ENCODE measurements around the gene BPIFB6.

BPIFB6 gene

DNA sequence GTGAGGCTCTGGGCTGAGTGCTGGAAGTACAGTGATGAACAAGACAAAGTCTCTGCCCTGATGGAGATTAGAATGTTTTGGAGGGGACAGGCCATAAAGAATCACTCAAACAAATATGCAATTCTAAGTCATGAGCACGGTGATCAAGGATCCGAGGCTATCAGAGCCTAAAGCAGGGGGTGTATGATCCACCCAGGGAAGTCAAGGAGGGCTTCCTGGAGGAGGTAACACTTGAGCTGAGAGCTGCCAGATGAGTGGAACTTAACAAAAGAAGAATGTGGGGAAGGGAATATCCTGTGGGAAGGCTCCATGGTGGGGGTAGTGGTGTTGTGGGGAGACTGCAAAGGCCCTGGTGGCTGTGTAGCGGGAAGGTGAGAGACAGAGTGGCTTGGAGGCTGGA is 60.2 kb downstream of the BPIFB6 start:
- H3K27me3 ChIP-seq (ENCODE audit: control insufficient read depth, insufficient read depth, low read length, poor library complexity, severe bottlenecking), result no peaks in the 10 kb centered on the region
- H3K27ac ChIP-seq (ENCODE audit: insufficient read depth, low read depth, low read length, poor library complexity, severe bottlenecking), result no peak overlapping the region
- no peaks in the 10 kb centered on the region for H3K4me1 ChIP-seq (ENCODE audit: control insufficient read depth, insufficient read depth, low read length)
- 88 to 91% methylated on average over 3 of the region's 3 CpGs for WGBS, 2 experiments
- H3K9me3 ChIP-seq (ENCODE audit: control insufficient read depth, low read length), result no peaks in the 10 kb centered on the region
- H3K4me3 ChIP-seq (ENCODE audit: insufficient read depth, low read depth, low read length), result no peak overlapping the region
- H3K36me3 ChIP-seq (ENCODE audit: control insufficient read depth, insufficient read depth, low read length), result no peaks in the 10 kb centered on the region

DNA sequence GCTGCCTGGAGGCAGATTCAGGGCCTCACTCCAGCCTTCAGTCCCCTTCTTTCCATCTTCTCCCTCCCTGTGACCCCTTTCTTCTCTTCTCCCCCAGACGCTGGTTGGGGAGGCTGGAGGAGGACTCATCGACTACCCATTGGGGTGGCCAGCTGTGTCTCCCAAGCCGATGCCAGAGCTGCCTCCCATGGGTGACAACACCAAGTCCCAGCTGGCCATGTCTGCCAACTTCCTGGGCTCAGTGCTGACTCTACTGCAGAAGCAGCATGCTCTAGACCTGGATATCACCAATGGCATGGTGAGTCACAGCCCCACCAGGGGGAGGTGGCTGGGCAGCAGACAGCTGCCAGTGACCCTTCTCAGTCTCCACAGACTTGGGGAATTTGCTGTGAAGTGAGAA is 60.9 kb downstream of the BPIFB6 start:
- no peaks in the 10 kb centered on the region for H3K27me3 ChIP-seq (ENCODE audit: control insufficient read depth, insufficient read depth, low read length, poor library complexity, severe bottlenecking)
- H3K4me1 ChIP-seq (ENCODE audit: control insufficient read depth, insufficient read depth, low read length), result no peaks in the 10 kb centered on the region
- no peaks in the 10 kb centered on the region for H3K36me3 ChIP-seq (ENCODE audit: control insufficient read depth, insufficient read depth, low read length)
- H3K4me3 ChIP-seq (ENCODE audit: insufficient read depth, low read depth, low read length), result no peak overlapping the region
- H3K27ac ChIP-seq (ENCODE audit: insufficient read depth, low read depth, low read length, poor library complexity, severe bottlenecking), result no peak overlapping the region
- 95 to 96% methylated on average over 3 of the region's 3 CpGs for WGBS, 2 experiments
- H3K9me3 ChIP-seq (ENCODE audit: control insufficient read depth, low read length), result no peaks in the 10 kb centered on the region

DNA sequence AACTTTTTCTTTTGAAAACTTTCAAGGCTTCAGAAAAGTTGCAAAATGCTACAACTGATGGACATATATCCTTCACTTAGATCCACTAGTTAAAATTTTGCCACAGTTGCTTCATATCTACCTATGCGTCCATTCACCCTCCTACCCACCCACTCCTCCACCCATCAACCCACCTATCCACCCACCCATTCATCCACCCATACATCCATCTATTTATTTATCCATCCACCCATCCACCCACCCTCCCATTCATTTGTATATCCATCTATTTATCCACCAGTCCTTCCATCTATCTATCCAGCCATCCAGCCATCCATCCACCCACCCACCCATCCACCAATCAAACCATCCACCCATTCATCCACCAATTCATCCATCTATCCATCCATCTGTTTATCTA is 61.6 kb downstream of the BPIFB6 start:
- no peaks in the 10 kb centered on the region for H3K36me3 ChIP-seq (ENCODE audit: control insufficient read depth, insufficient read depth, low read length)
- no peak overlapping the region for H3K4me3 ChIP-seq (ENCODE audit: insufficient read depth, low read depth, low read length)
- WGBS, 2 experiments, result 85 to 89% methylated on average over 1 of the region's 1 CpG
- H3K4me1 ChIP-seq (ENCODE audit: control insufficient read depth, insufficient read depth, low read length), result no peaks in the 10 kb centered on the region
- no peak overlapping the region for H3K27ac ChIP-seq (ENCODE audit: insufficient read depth, low read depth, low read length, poor library complexity, severe bottlenecking)
- no peaks in the 10 kb centered on the region for H3K27me3 ChIP-seq (ENCODE audit: control insufficient read depth, insufficient read depth, low read length, poor library complexity, severe bottlenecking)
- no peaks in the 10 kb centered on the region for H3K9me3 ChIP-seq (ENCODE audit: control insufficient read depth, low read length)

DNA sequence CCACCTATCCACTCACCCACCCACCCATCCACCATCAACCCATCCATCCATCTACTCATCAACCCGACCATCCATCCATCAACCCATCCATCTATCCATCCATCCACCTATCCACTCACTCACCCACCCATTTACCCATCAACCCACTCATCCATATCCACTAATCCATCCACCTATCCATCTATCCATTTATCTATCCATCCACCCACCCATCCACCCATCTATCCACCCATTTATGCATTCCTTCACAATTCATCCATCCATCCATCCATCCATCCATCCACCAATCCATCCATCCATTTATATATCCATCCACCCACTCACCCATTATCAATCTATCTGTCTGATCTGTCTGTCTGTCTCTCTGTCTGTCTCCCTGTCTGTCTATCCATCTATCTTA is 62.1 kb downstream of the BPIFB6 start:
- 61 to 63% methylated on average over 1 of the region's 1 CpG for WGBS, 2 experiments
- H3K36me3 ChIP-seq (ENCODE audit: control insufficient read depth, insufficient read depth, low read length), result no peaks in the 10 kb centered on the region
- no peaks in the 10 kb centered on the region for H3K27me3 ChIP-seq (ENCODE audit: control insufficient read depth, insufficient read depth, low read length, poor library complexity, severe bottlenecking)
- H3K27ac ChIP-seq (ENCODE audit: insufficient read depth, low read depth, low read length, poor library complexity, severe bottlenecking), result no peak overlapping the region
- no peaks in the 10 kb centered on the region for H3K4me1 ChIP-seq (ENCODE audit: control insufficient read depth, insufficient read depth, low read length)
- no peak overlapping the region for H3K4me3 ChIP-seq (ENCODE audit: insufficient read depth, low read depth, low read length)
- H3K9me3 ChIP-seq (ENCODE audit: control insufficient read depth, low read length), result no peaks in the 10 kb centered on the region
